T follicular helper cell (primary cell): ENCODE data around the gene SLC12A8.

Experiments used
- DNase-seq: peaks from one replicate; pipeline ENCODE4 v3.0.0-alpha.2; 2020; ENCODE audit warnings: low read depth

SLC12A8 gene

DNA sequence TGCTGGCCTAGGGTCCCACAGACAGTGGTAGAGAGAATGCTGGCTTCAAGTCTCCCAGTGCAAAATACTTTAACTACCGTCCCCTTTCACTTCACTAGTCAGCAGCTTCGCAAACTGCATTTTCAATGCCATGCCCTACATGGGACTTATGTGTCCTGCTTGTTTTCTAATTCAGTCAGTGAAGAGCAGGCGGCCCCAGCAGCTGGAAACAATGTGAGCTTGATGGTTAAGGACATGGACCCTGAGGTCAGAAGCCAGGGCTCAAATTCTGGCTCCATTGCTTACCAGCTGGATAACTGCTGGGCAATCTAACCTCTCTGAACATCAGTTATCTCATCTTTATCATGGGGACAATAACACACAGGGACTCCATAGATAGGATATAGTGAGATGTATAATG lies 58.4 kb downstream of the SLC12A8 start:
- DNase-seq: no peak

DNA sequence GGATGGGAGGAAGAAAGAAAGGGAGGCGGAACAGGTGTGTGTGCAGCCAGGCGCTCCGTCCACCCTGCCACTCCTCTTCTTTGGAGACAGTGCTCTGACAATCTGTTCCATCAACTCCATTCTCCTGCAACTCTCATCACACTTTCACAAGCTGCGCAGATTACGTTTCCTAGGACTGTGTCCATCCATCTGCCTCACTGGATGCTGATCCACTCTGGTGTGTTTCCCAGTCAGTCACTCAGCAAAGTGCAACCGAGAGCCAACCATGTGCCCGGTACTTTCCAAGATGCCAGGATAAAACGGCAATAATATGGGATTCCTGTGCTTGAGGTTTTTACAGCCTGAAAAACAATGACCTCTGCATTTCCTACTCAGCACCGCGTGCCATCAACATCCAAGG lies 59.6 kb downstream of the SLC12A8 start:
- DNase-seq: no peak

GRCh38 chr3:125151916-125152315 lies 60.6 kb downstream of the SLC12A8 start:
- no peak for DNase-seq

GRCh38 chr3:125151442-125151817 lies 61.1 kb downstream of the SLC12A8 start:
- DNase-seq: no peak

DNA sequence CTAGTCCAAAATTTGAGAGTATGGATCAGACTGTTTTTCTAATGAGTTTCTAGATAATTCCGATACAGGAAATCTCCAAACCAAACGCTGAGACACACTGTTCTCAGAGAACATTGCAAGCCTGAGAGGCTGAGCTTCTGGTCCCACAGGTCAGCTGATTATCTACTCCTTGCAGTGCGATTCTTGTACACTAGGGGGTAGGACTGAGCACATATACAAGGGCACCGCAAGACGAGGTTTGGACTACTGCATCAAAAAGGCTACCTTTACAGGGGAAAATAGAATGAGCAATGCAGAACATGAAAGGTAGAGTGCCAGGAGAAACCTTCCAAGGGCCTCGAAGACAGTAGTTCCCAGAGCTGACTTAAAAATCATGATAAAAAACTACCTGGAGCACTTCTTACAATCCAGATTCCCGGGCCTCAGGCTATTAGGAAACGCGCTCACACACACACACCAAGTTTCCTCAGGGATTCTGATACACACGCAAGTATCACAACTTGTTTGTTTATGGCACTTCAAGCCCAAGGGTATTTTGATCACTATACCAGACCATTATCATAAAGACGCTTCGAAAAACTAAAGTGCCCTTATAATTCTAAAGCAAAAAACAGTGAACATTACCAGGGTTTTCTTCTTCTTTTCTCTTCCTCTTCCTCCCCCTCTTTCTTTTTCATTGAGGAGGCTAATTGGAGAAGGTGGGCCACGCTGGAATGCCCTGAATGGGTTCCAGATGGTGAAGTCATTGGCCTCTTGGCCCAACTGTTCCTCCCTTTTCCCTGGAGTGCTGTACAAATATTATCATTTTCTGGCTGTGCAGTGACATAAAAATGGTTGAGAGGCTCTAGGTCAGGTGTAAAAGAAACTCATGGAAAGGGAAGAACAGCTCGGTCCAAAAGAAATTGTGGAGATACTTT lies 61.8 kb downstream of the SLC12A8 start:
- DNase-seq: peak; percentile 29

GRCh38 chr3:125149462-125149861 lies 63.1 kb downstream of the SLC12A8 start:
- DNase-seq: no peak

GRCh38 chr3:125148836-125149235 lies 63.7 kb downstream of the SLC12A8 start:
- DNase-seq: no peak

DNA sequence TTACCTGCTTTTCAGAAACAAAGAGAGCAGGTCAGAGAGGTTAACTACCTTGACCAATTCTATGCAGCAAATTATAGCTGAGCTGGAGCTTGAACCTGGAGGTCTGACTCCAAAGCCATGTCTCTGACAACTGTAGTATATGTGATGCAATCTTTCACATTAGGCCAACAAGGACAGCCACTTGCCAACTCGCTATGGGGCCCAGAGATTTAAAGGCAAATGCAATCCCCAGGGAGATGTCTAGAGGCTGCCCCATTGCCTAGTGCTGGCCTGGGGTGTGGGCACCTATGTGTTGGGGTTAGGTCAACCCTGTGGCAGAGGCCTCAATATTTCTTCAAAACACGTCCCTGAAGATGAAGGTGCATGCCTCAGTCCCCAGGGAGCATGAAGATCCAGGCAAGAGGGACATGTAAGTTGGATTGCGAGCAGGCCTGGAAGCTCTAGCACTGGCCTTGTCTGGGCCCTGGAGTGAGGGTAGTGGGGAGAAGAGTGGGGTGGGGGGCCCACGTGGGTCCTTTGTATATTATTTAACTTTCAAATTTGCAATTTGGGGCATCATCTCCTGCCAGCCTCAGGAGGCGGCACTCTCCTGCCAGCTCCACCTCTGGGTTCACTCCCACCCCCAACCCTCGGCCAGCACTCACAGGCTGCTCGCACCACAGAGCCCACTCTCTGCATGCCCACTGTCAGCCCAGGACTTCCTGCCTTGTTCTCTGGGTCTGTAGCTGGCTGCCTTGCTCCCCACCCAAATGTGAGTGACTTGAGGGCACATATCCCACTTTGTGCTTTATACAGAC lies 64.3 kb downstream of the SLC12A8 start:
- no peak for DNase-seq

GRCh38 chr3:125147491-125147820 lies 65.1 kb downstream of the SLC12A8 start:
- no peak for DNase-seq

DNA sequence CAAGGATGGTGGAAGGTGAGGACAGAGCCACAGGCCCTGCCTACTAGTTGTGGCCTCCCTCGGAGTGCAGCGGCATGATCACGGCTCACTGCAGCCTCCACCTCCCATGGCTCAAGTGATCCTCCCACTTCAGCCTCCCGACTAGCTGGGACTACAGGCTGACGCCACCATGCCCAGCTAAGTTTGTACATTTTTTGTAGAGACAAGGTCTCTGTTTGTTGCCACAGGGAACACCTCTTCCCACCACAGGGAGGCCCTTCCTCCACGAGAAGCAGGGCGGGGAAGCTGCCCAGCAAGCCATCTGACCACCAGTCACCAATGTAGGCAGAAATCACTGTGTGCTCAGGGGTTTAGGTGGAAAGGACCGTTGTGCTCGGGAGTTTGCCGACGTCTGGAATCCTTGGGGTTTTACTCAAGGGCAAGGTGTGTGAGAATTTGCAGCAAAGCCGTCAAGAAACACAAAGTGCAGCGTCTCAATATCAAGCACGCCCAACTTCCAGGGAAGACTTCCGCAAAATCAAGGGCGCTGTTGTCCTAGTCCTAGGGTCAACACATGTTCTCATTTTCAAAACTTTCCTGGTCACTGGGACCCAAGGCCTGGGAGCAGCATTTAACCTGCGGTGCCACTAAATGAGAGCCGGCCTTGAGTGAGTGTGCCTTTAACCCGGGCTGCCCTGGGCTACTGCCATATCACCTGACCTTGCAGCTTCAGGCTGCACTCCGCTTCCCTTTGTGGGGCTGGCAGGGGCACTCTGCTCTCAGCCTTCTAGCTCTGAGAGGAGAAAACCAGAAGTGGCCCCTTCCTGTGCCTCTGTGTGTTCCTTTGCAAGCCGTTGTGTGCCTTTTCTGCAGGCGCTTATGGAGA lies 65.7 kb downstream of the SLC12A8 start:
- no peak for DNase-seq

- no peak for DNase-seq
Observed at GRCh38 chr3:125145751-125146475, 66.6 kb downstream of the SLC12A8 start.

GRCh38 chr3:125144653-125145314 lies 67.8 kb downstream of the SLC12A8 start:
- DNase-seq: no peak

GRCh38 chr3:125143982-125144652 lies 68.4 kb downstream of the SLC12A8 start:
- no peak for DNase-seq

DNA sequence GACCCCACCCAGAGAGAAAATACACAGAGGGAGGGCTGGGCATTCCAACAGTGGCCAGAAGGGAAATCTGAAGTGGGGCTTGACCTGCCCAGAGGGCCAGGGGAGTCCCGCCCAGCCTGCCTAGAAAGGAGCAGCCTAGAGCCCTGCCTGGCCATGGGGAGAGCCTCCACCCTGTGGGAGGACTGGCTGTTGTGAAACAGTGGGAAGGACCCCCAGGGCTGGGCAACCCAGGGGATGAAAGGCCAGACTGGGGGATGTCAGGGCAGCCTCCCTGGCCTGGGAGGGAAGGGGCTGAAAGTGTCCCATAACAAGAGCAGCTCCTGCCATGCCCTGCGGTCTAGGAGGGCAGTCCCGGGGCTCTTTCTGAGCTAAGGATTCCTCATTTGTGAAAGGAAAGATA lies 69.0 kb downstream of the SLC12A8 start:
- no peak for DNase-seq

- no peak for DNase-seq
Observed at GRCh38 chr3:125142940-125143339, 69.6 kb downstream of the SLC12A8 start.

DNA sequence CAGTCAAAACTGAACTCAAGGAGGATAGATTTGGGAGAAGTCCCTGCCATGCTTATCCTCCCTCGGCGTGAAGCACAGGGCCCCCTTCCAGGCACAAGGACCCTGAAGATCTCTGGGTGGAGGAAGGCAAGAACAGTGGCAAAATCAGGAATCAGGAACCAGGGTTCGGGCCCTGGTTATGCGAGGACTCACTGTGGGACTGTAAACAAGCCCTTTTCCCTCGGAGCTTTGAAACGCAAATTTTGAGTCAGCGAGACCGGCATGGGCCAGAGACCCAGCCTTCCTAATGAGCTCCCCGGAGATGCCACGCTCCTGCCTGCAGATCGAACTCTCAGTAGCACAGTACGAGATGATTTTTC lies 70.1 kb downstream of the SLC12A8 start:
- DNase-seq: no peak

DNA sequence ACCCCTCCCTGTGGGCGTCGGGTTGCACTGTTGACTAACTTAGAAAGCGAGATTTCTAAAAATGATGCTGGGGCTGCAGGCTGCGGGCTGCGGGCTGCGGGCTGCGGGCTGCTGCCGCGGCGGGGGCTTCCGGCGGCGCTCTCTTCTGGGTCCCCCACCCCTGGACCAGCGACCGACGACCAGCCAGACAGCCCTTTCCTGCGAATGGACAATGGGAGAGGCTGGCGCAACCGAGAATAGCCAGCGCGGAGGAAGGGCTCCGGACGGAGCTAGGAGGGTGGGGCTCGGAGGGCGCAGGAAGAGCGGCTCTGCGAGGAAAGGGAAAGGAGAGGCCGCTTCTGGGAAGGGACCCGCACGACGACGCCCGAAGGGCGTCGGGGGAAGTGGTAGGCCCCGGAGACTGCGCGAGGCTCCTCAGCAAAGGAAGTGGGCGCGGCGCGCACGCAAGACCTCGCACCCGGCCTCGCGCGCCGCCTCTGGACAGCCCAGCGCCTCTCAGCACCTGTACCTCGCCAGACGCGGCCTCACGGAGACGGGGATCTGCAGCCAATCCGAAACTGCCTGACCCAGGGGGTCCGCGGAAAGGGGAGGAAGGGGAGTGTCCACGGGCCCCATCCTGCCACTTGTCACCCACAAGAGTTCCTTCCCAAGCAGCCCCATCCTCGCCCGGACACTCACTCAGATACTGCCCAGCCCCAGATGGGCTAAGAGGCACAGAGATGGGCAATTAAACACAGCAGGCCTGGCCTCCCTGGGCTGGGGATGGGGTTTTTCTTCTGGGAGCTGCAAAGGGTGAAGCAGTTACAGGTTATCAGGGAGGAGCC lies 70.7 kb downstream of the SLC12A8 start:
- DNase-seq: peak; percentile 16

DNA sequence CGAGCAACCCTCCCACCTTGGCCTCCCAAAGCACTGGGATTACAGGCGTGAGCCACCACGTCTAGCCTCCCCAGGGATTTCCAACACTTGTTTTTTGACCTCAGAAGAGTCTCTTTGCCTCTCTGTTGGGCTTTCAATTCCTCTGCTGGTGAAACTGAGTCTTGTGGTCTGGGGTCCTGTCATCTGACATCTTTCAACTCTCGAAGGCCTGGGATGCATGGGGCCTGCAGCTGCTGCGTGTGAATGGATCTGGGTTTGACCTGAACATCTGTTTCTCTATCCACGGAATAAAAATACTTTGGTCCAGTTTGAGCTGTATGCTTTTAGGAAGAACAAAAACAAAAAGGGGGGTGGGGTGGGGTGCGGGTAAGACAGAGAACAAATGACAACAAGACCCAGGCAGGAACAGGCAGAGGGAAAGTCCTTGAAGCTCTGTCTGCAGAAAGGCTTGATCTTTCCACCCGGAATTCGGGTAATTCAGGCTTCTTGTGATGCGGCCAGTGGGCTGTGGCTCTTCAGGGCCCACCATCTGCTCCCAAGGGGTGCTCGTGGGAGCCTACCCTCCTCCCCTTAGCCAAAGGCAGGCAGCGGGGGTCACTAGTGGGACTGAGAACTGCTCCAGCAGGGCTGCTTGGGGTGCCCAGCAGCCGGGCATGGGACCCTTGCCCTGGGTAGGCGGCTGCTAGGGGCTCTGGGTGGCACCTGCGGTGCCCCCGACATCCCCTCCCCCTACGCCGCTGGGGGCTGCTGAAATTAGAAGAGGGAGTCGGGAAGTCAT lies 71.5 kb downstream of the SLC12A8 start:
- no peak for DNase-seq
